H1 (cell line): ENCODE results near the gene PTCSC3. TPM values are rescaled to one million over a fixed set of nuclear protein-coding genes. Genes with fewer than 3 reads are reported as not detected.

ENCODE experiments used
- CTCF ChIA-PET: fragments of 300-600 bp; sonication (Branson Sonifier 250); formaldehyde crosslinking; loops from one replicate; lab custom pipeline; 2021; ENCODE audit not compliant: partially characterized antibody; lab: Charles Lee
- POLR2A ChIA-PET: fragments of 300-600 bp; sonication (Branson Sonifier 250); formaldehyde crosslinking; loops from one replicate; lab custom pipeline; 2021; ENCODE audit warnings: inconsistent platforms; ENCODE audit not compliant: partially characterized antibody; lab: Charles Lee
- DNase-seq, 2 experiments: peaks; one replicate each; pipeline versions ENCODE4 v3.0.0 to v3.0.0-alpha.2; 2010 to 2022; ENCODE audit warnings: low spot score in 2 of 2, low read depth in 1 of 2, mixed read lengths in 1 of 2
- FAIRE-seq: peaks from 2 replicates; lab custom pipeline; 2011; peaks lifted over from hg19 to GRCh38; lab: Jason Lieb, UNC
- H2AFZ ChIP-seq: 2 replicates; pipeline ENCODE4 v1.8.1; 2012; ENCODE audit warnings: low read length, inconsistent platforms
- H2AK5ac ChIP-seq: 2 replicates; pipeline ENCODE4 v1.6.1; 2013; ENCODE audit warnings: low read depth, low read length
- H2BK120ac ChIP-seq: replicated peaks from 2 replicates; pipeline ENCODE3; 2013; ENCODE audit warnings: low read depth, low read length, inconsistent platforms
- H2BK12ac ChIP-seq: 2 replicates; pipeline ENCODE4 v1.6.1; 2013; ENCODE audit warnings: low read depth, low read length
- H2BK15ac ChIP-seq: 2 replicates; pipeline ENCODE4 v1.6.1; 2013; ENCODE audit warnings: low read length
- H2BK20ac ChIP-seq: 2 replicates; pipeline ENCODE4 v1.6.1; 2013; ENCODE audit warnings: low read length
- H2BK5ac ChIP-seq: 2 replicates; pipeline ENCODE4 v1.6.1; 2013; ENCODE audit warnings: low read depth, low read length
- H3K14ac ChIP-seq: 2 replicates; pipeline ENCODE4 v1.6.1; 2013; ENCODE audit warnings: inconsistent platforms; ENCODE audit not compliant: insufficient read length
- H3K18ac ChIP-seq: 2 replicates; pipeline ENCODE4 v1.6.1; 2013; ENCODE audit warnings: low read length; ENCODE audit errors: extremely low read depth
- H3K23ac ChIP-seq: 2 replicates; pipeline ENCODE4 v1.6.1; 2013; ENCODE audit warnings: inconsistent platforms; ENCODE audit not compliant: insufficient read length
- H3K23me2 ChIP-seq: 2 replicates; pipeline ENCODE4 v1.6.1; 2013; ENCODE audit warnings: low read depth, low read length
- H3K27ac ChIP-seq: 2 replicates; pipeline ENCODE4 v1.6.1; 2011; ENCODE audit warnings: low read depth, low read length, inconsistent platforms
- H3K27me3 ChIP-seq, 4 experiments: replicated peaks in 1 of 4; 1 replicate in 1 of 4; 2 replicates in 3 of 4; pipeline versions ENCODE4 v1.6.1 to v1.8.1; 2011 to 2013; ENCODE audit warnings: low read length in 3 of 4, mild to moderate bottlenecking in 3 of 4, inconsistent platforms in 2 of 4, mixed read lengths in 2 of 4, moderate library complexity in 1 of 4; ENCODE audit not compliant: control insufficient read depth in 3 of 4, insufficient read depth in 3 of 4; ENCODE audit errors: extremely low read depth in 1 of 4
- H3K36me3 ChIP-seq, 4 experiments: 2 replicates each; pipeline versions ENCODE4 v1.6.1 to v1.8.1; 2011 to 2013; ENCODE audit warnings: mild to moderate bottlenecking in 4 of 4, low read length in 3 of 4, moderate library complexity in 2 of 4, control low read depth in 1 of 4, inconsistent platforms in 1 of 4; ENCODE audit not compliant: insufficient read depth in 4 of 4, control insufficient read depth in 2 of 4
- H3K4ac ChIP-seq: replicated peaks from 2 replicates; pipeline ENCODE3; 2013; ENCODE audit warnings: low read length, low read depth, mixed read lengths, inconsistent platforms; ENCODE audit not compliant: insufficient read length
- H3K4me1 ChIP-seq, 4 experiments: replicated peaks in 1 of 4; 1 replicate in 1 of 4; 2 replicates in 3 of 4; pipeline versions ENCODE4 v1.6.1 to v1.8.1; 2011 to 2013; ENCODE audit warnings: low read length in 3 of 4, inconsistent platforms in 2 of 4, mixed read lengths in 1 of 4; ENCODE audit not compliant: insufficient read depth in 4 of 4, control insufficient read depth in 3 of 4
- H3K4me2 ChIP-seq, 2 experiments: 2 replicates each; pipeline versions ENCODE4 v1.6.1 to v1.8.1; 2011 to 2013; ENCODE audit warnings: low read depth in 2 of 2, low read length in 2 of 2, control low read depth in 1 of 2, inconsistent platforms in 1 of 2, mild to moderate bottlenecking in 1 of 2; ENCODE audit not compliant: insufficient read depth in 1 of 2
- H3K4me3 ChIP-seq, 4 experiments: fragments of 200-600, 300-600 bp in 1 of 4; sonication (generic), shearing (Covaris generic), sonication (Bioruptor Twin) in 1 of 4; 2 replicates each; pipeline versions ENCODE4 v1.5.1 to v1.8.1; 2011 to 2016; ENCODE audit warnings: low read length in 4 of 4, low read depth in 3 of 4, control low read depth in 2 of 4, inconsistent platforms in 2 of 4, mild to moderate bottlenecking in 2 of 4, mixed read lengths in 1 of 4, moderate library complexity in 1 of 4; ENCODE audit not compliant: insufficient read depth in 2 of 4; ENCODE audit errors: extremely low read depth in 1 of 4
- H3K56ac ChIP-seq: replicated peaks from 2 replicates; pipeline ENCODE3; 2013; ENCODE audit warnings: low read depth, mild to moderate bottlenecking, mixed read lengths, low read length, inconsistent platforms; ENCODE audit not compliant: insufficient read length
- H3K79me1 ChIP-seq: 2 replicates; pipeline ENCODE4 v1.6.1; 2013; ENCODE audit warnings: low read depth, low read length, control low read depth
- H3K79me2 ChIP-seq, 2 experiments: 2 replicates each; pipeline versions ENCODE4 v1.6.1 to v1.8.1; 2012 to 2013; ENCODE audit warnings: low read length in 2 of 2, mild to moderate bottlenecking in 2 of 2, inconsistent platforms in 1 of 2; ENCODE audit not compliant: insufficient read depth in 2 of 2, control insufficient read depth in 1 of 2
- H3K9ac ChIP-seq, 4 experiments: replicated peaks in 1 of 4; 1 replicate in 1 of 4; 2 replicates in 3 of 4; pipeline versions ENCODE4 v1.6.1 to v1.8.1; 2011 to 2013; ENCODE audit warnings: low read depth in 3 of 4, low read length in 3 of 4, control low read depth in 2 of 4, mild to moderate bottlenecking in 2 of 4, moderate library complexity in 2 of 4, inconsistent platforms in 1 of 4; ENCODE audit errors: extremely low read depth in 1 of 4
- H3K9me3 ChIP-seq, 2 experiments: 2 replicates each; pipeline versions ENCODE4 v1.6.1 to v1.8.1; 2012 to 2013; ENCODE audit warnings: mild to moderate bottlenecking in 2 of 2, moderate library complexity in 2 of 2, control low read depth in 1 of 2, inconsistent platforms in 1 of 2, low read depth in 1 of 2, low read length in 1 of 2, mixed read lengths in 1 of 2; ENCODE audit not compliant: insufficient read depth in 2 of 2
- H4K20me1 ChIP-seq, 2 experiments: replicated peaks in 1 of 2; 2 replicates each; pipeline versions ENCODE3 to v1.8.1; 2011 to 2013; ENCODE audit warnings: inconsistent platforms in 2 of 2, low read length in 2 of 2, mild to moderate bottlenecking in 1 of 2; ENCODE audit not compliant: insufficient read depth in 2 of 2, control insufficient read depth in 1 of 2
- H4K5ac ChIP-seq: 2 replicates; pipeline ENCODE4 v1.6.1; 2013; ENCODE audit warnings: low read length, low read depth, mixed read lengths, inconsistent platforms; ENCODE audit not compliant: insufficient read length
- H4K8ac ChIP-seq: 2 replicates; pipeline ENCODE4 v1.8.0; 2013; ENCODE audit warnings: mild to moderate bottlenecking, moderate library complexity, low read length, inconsistent platforms; ENCODE audit not compliant: insufficient read depth; ENCODE audit errors: extremely low read depth
- H4K91ac ChIP-seq: replicated peaks from 2 replicates; pipeline ENCODE3; 2013; ENCODE audit warnings: low read length, mixed read lengths, inconsistent platforms; ENCODE audit not compliant: insufficient read length
- BCL11A ChIP-seq, 2 experiments: IDR thresholded peaks; one replicate each; pipeline ENCODE4 v1.6.1; 2011; ENCODE audit warnings: low read depth in 2 of 2, low read length in 2 of 2, mild to moderate bottlenecking in 2 of 2
- YY1 ChIP-seq: IDR thresholded peaks from 2 replicates; pipeline ENCODE4 v1.6.1; 2011; ENCODE audit warnings: low read depth, mild to moderate bottlenecking, low read length
- WGBS, 2 experiments: shearing (Covaris generic) in 1 of 2; methylation state at CpG; one replicate each; pipeline versions ENCODE4 v1.1.6 to v1.1.7; 2013 to 2015; ENCODE audit warnings: low lambda C conversion rate in 2 of 2, mixed read lengths in 2 of 2, inconsistent platforms in 1 of 2, low coverage in 1 of 2, missing lambda C conversion rate in 1 of 2; ENCODE audit not compliant: insufficient replicate concordance in 2 of 2, insufficient coverage in 1 of 2, insufficient read length in 1 of 2; ENCODE audit errors: extremely low coverage in 1 of 2, missing lambda C conversion rate in 1 of 2; 5-methylcytosine and 5-hydroxymethylcytosine counted together
- polyA plus RNA-seq, 7 experiments: library from polyadenylated mRNA; depleted of rRNA in 3 of 7; stranded (reverse) in 5 of 7; unstranded in 2 of 7; fragments of >200 nt in 5 of 7; fragments of 200-250 nt in 2 of 7; gene quantifications; 1 replicate in 5 of 7; 2 replicates in 1 of 7; 4 replicates in 1 of 7; pipeline versions ENCODE4 v1.2.1 to v1.2.3, GENCODE V29; 2011 to 2013; ENCODE audit warnings: missing spikeins in 2 of 7, mixed read lengths in 2 of 7
- total RNA-seq: library from RNA; stranded (reverse); fragmentation: NEBNext Ultra II Directional; extraction: Animal tissue kit (Norgen Biotek cat#: 25700); gene quantifications from 2 replicates; pipeline ENCODE4 v1.2.1, GENCODE V29; 2021

PTCSC3 gene
- total and polyA plus RNA-seq, 2 of the 8 experiments (the other 6 are each of a cell fraction or from before 2014, with no cell fraction given) = not detected

GRCh38 chr14:36161776-36162175, 14.7 kb downstream of the PTCSC3 start:
- Histone ChIP-seq H3K79me2 (no peaks in the 10 kb centered on the region), H3K23me2 (no peaks in the 10 kb centered on the region), H2BK5ac (peak overlapping the region; percentile 35; the same call in 1 of the 2 replicates), H3K56ac (no peak overlapping the region), H2BK12ac (peak overlapping the region; percentile 90), H2BK120ac (no peak overlapping the region), H3K4ac (no peak overlapping the region), H3K4me3 (no peak overlapping the region; a peak in 1 of 8 replicates), H3K14ac (no peak overlapping the region), H4K20me1 (no peaks in the 10 kb centered on the region), H2AK5ac (no peak overlapping the region), H3K9me3 (no peaks in the 10 kb centered on the region; a peak in 1 of 4 replicates), H4K5ac (no peak overlapping the region), H3K18ac (peak overlapping the region; percentile 78), H3K23ac (no peak overlapping the region), H3K27me3 (no peaks in the 10 kb centered on the region), H3K79me1 (no peaks in the 10 kb centered on the region), H2BK20ac (no peak overlapping the region), H3K4me2 (peak overlapping the region; percentile 3 to 66; a peak in 2 of 4 replicates), H3K36me3 (no peaks in the 10 kb centered on the region), H2AFZ (peak overlapping the region; percentile 99), H4K8ac (peak overlapping the region; percentile 91; the same call in 1 of the 2 replicates), H4K91ac (no peak overlapping the region), H3K9ac (no peak overlapping the region), H2BK15ac (no peak overlapping the region), H3K27ac (no peak overlapping the region), H3K4me1 (peaks cover 0 to 8% (median 0%) of the 10 kb centered on the region in 4 experiments; a peak in 1 of 7 replicates)
- WGBS, 2 experiments = 74% methylated on average over 12 of the region's 12 CpGs; no CpG with 5 or more reads in 1 of the 2 experiments
- DNase-seq = peak in 1 of 2 experiments; percentile 60
- ChIA-PET CTCF (interaction anchor here (1.0 to 1.5 kb wide), 3 partner anchors 213 to 393 kb away, joined by 3 read pairs; no protein-coding TSS in a partner anchor), POLR2A (no interaction called here)
- TF ChIP-seq BCL11A (IDR thresholded peaks at IDR 0.05; ENCODE audit: low read depth in 2 of 2, low read length in 2 of 2) (no peak), YY1 (0 out of 2 replicates have a peak, but pooled peaks have one; percentile 52)
- FAIRE-seq = no peak
